ENCODE measurements around the gene TWSG1. TPM values are rescaled to one million over a fixed set of nuclear protein-coding genes. Genes with fewer than 3 reads are reported as not detected.
"Not testable (repeated sequence)": the region's sequence is repeated elsewhere in the genome, so short reads cannot be mapped to it uniquely, and the experiment has no call there.

The TWSG1 gene
- total and polyA plus RNA-seq, 4 donors = 11.8 to 55.8 (median 21.6) TPM

DNA sequence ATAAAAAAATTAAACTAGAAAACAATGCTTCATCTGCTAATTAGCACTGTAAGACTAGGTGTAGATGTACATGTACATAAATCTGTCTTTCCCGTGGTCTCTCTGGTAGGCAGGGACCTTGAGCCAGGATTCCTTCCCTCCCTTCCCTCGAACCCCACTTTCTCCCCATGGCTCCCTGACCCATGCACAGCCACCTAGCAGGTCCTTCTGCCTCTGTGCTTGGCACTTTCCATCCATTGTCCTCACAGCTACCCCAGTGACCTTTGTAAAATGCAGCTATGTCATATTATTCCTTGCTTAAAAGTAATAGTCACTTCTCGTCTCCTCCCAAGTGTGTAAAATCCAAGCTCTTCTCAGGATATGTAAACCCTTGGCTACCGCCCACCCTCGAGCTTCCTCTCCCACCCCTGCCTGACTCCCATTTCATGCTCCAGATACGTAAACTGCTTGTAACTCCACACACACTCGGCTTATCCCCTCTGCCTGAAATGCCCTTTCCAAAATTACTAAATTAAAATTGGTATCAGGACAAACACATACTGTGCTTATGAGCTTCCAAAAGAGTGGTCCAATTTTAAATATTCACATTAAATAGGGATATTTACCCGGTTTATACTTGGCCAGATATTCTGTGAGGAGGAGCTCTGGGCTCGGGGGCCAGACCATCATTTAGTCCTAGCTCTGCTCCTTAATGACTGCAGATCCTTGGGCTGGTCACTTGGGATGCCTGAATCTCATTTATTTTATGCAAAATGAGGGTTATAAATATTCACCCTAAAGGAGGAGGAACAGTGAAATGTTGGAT lies 86.7 kb downstream of the TWSG1 start:
- DNase-seq = no peak
- Histone ChIP-seq H3K9me3 (ENCODE audit: control insufficient read depth in 4 of 4, insufficient read depth in 3 of 4, low read length in 3 of 4) (no peaks in the 10 kb centered on the region), H3K9ac (ENCODE audit: insufficient read depth in 1 of 2, low read length in 2 of 2) (no peak overlapping the region), H3K27ac (ENCODE audit: low read depth in 1 of 2, low read length in 1 of 2) (no peak overlapping the region), H3K4me1 (ENCODE audit: control insufficient read depth in 5 of 5, insufficient read depth in 5 of 5, low read length in 5 of 5) (peaks cover 0 to 26% (median 7%) of the 10 kb centered on the region in 5 donors), H3K36me3 (ENCODE audit: control insufficient read depth in 4 of 4, insufficient read depth in 4 of 4, low read length in 4 of 4) (no peaks in the 10 kb centered on the region), H3K27me3 (ENCODE audit: control insufficient read depth in 3 of 3, insufficient read depth in 3 of 3, low read length in 2 of 3) (no peaks in the 10 kb centered on the region), H3K4me3 (no peak overlapping the region)
- no peak for TF ChIP-seq CTCF (IDR thresholded peaks at IDR 0.05; ENCODE audit: control extremely low read depth, extremely low read depth)
- no peak for ATAC-seq (ENCODE audit: insufficient read depth, low FRiP score)
- WGBS, 2 donors = 83 to 91% methylated on average over 9 of the region's 9 CpGs

DNA sequence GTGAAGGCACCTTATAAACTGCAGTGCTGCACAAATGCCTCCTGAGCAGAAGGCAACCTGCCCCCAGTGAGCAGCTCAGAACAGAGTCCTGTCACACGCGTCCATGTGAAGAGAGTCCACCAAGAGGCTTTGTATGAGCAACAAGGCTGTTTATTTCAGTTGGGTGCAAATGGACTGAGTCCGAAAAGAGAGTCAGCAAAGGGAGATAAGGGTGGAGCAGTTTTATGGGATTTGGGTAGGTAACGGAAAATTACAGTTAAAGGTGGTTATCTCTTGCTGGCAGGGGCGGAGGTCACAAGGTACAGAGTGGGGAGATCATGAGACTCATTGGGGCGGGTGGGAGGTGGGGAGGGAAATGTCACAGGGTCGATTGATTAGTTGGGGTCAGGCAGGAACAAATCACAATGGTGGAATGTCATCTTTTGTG lies 87.3 kb downstream of the TWSG1 start:
- DNase-seq (no peak), ATAC-seq (ENCODE audit: insufficient read depth, low FRiP score) (no peak)
- 87 to 98% methylated on average over 7 of the region's 7 CpGs for WGBS, 2 donors
- Histone ChIP-seq H3K4me1 (ENCODE audit: control insufficient read depth in 5 of 5, insufficient read depth in 5 of 5, low read length in 5 of 5) (peaks cover 0 to 20% (median 2%) of the 10 kb centered on the region in 5 donors), H3K4me3 (no peak overlapping the region), H3K9me3 (ENCODE audit: control insufficient read depth in 4 of 4, insufficient read depth in 3 of 4, low read length in 3 of 4) (no peaks in the 10 kb centered on the region), H3K27me3 (ENCODE audit: control insufficient read depth in 3 of 3, insufficient read depth in 3 of 3, low read length in 2 of 3) (no peaks in the 10 kb centered on the region), H3K27ac (ENCODE audit: low read depth in 1 of 2, low read length in 1 of 2) (no peak overlapping the region), H3K36me3 (ENCODE audit: control insufficient read depth in 4 of 4, insufficient read depth in 4 of 4, low read length in 4 of 4) (no peaks in the 10 kb centered on the region), H3K9ac (ENCODE audit: insufficient read depth in 1 of 2, low read length in 2 of 2) (no peak overlapping the region)
- TF ChIP-seq CTCF (IDR thresholded peaks at IDR 0.05; ENCODE audit: control extremely low read depth, extremely low read depth) = no peak

DNA sequence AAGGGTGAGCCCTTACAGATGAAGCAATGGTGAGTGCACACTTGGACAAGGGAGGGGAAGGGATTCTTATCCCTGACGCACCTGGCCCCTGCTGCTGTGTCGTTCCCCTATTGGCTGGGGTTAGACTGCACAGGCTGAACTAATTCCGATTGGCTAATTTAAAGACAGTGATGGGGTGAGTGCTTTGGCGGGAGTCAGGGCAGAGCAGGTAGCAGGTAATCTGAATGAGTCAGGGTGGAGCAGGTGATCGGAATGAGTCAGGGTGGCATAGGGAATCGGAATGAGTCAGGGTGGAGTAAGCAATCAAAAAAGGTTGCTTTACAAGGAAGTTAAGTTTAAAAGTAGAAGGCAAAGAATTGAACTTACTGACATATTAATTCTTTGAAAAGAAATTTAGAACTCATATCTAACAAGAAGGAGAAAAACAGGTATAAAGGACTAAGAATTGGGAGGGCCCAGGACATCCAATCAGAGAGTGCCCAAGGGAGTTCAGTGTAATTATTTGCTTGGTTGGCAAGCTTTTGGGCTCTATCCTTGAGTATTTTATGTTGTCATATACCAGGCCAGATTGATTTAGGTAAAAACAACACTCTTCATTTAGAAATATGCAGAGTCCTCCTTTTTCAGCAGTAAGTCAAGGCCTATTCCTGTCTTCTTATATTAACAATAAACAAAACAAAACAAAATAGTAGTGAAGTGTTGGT lies 88.4 kb downstream of the TWSG1 start:
- no peaks in the 10 kb centered on the region for H3K36me3 ChIP-seq (ENCODE audit: control insufficient read depth in 4 of 4, insufficient read depth in 4 of 4, low read length in 4 of 4)
- no peak for DNase-seq
- no peak overlapping the region for H3K9ac ChIP-seq (ENCODE audit: insufficient read depth in 1 of 2, low read length in 2 of 2)
- H3K27ac ChIP-seq (ENCODE audit: low read depth in 1 of 2, low read length in 1 of 2) = no peak overlapping the region
- ATAC-seq (ENCODE audit: insufficient read depth, low FRiP score) = no peak
- no peak overlapping the region for H3K4me3 ChIP-seq
- peaks cover 0 to 9% (median 0%) of the 10 kb centered on the region in 5 donors for H3K4me1 ChIP-seq (ENCODE audit: control insufficient read depth in 5 of 5, insufficient read depth in 5 of 5, low read length in 5 of 5)
- H3K9me3 ChIP-seq (ENCODE audit: control insufficient read depth in 4 of 4, insufficient read depth in 3 of 4, low read length in 3 of 4) = no peaks in the 10 kb centered on the region
- 96 to 99% methylated on average over 6 of the region's 6 CpGs for WGBS, 2 donors
- no peak for TF ChIP-seq CTCF (IDR thresholded peaks at IDR 0.05; ENCODE audit: control extremely low read depth, extremely low read depth)
- H3K27me3 ChIP-seq (ENCODE audit: control insufficient read depth in 3 of 3, insufficient read depth in 3 of 3, low read length in 2 of 3) = no peaks in the 10 kb centered on the region

- peaks cover 0 to 10% (median 2%) of the 10 kb centered on the region in 5 donors for H3K4me1 ChIP-seq (ENCODE audit: control insufficient read depth in 5 of 5, insufficient read depth in 5 of 5, low read length in 5 of 5)
- not testable (repeated sequence) for H3K4me3 ChIP-seq; ATAC-seq (ENCODE audit: insufficient read depth, low FRiP score); H3K27me3 ChIP-seq (ENCODE audit: control insufficient read depth in 3 of 3, insufficient read depth in 3 of 3, low read length in 2 of 3); H3K9ac ChIP-seq (ENCODE audit: insufficient read depth in 1 of 2, low read length in 2 of 2); H3K9me3 ChIP-seq (ENCODE audit: control insufficient read depth in 4 of 4, insufficient read depth in 3 of 4, low read length in 3 of 4); H3K27ac ChIP-seq (ENCODE audit: low read depth in 1 of 2, low read length in 1 of 2); H3K36me3 ChIP-seq (ENCODE audit: control insufficient read depth in 4 of 4, insufficient read depth in 4 of 4, low read length in 4 of 4); DNase-seq
- 93 to 96% methylated on average over 1 of the region's 1 CpG for WGBS, 2 donors
These were observed 89.1 kb downstream of the TWSG1 start for GRCh38 chr18:9423648-9424047.

GRCh38 chr18:9424235-9424634 lies 89.7 kb downstream of the TWSG1 start:
- not testable (repeated sequence) for ATAC-seq (ENCODE audit: insufficient read depth, low FRiP score)
- WGBS, 2 donors = 85 to 94% methylated on average over 5 of the region's 5 CpGs

More at GRCh38 chr18:9424235-9424634, 89.7 kb downstream of the TWSG1 start:
- not testable (repeated sequence) for H3K27ac ChIP-seq (ENCODE audit: low read depth in 1 of 2, low read length in 1 of 2); H3K9ac ChIP-seq (ENCODE audit: insufficient read depth in 1 of 2, low read length in 2 of 2); H3K9me3 ChIP-seq (ENCODE audit: control insufficient read depth in 4 of 4, insufficient read depth in 3 of 4, low read length in 3 of 4); DNase-seq; H3K36me3 ChIP-seq (ENCODE audit: control insufficient read depth in 4 of 4, insufficient read depth in 4 of 4, low read length in 4 of 4); H3K27me3 ChIP-seq (ENCODE audit: control insufficient read depth in 3 of 3, insufficient read depth in 3 of 3, low read length in 2 of 3); H3K4me3 ChIP-seq
- peaks cover 0 to 11% (median 2%) of the 10 kb centered on the region in 5 donors for H3K4me1 ChIP-seq (ENCODE audit: control insufficient read depth in 5 of 5, insufficient read depth in 5 of 5, low read length in 5 of 5)

Data from lung (tissue), 12 donors.